Measurements from ENCODE around the gene NFYC. TPM values are rescaled to one million over a fixed set of nuclear protein-coding genes. Genes with fewer than 3 reads are reported as not detected.

The NFYC gene
- total and polyA plus RNA-seq, 7 donors, result 45.8 to 69.0 (median 58.6) TPM

- Histone ChIP-seq H3K9me3 (no peaks in the 10 kb centered on the region), H3K4me3 (no peak overlapping the region), H3K4me1 (no peaks in the 10 kb centered on the region), H3K27me3 (ENCODE audit: insufficient read depth in 3 of 3, low read length in 2 of 3) (no peaks in the 10 kb centered on the region), H3K36me3 (ENCODE audit: insufficient read depth in 1 of 2, low read depth in 1 of 2) (no peaks in the 10 kb centered on the region), H3K27ac (no peak overlapping the region)
- DNase-seq (peak in 1 of 2 donors; percentile 28), ATAC-seq (no peak)
- TF ChIP-seq CTCF (IDR thresholded peaks at IDR 0.05), result no peak
- intact Hi-C loops (cut with DNase I), result no loop called here
- WGBS, 3 donors, result 91 to 94% (median 94%) methylated on average over 17 of the region's 17 CpGs
Measured at GRCh38 chr1:40788561-40789341, 97.2 kb downstream of the NFYC start.

GRCh38 chr1:40789342-40789598 lies 97.8 kb downstream of the NFYC start:
- ATAC-seq, result no peak
- no peak for TF ChIP-seq CTCF (IDR thresholded peaks at IDR 0.05)
- Histone ChIP-seq H3K36me3 (ENCODE audit: insufficient read depth in 1 of 2, low read depth in 1 of 2) (no peaks in the 10 kb centered on the region), H3K27ac (no peak overlapping the region), H3K4me3 (no peak overlapping the region), H3K4me1 (peaks cover 2% of the 10 kb centered on the region), H3K27me3 (ENCODE audit: insufficient read depth in 3 of 3, low read length in 2 of 3) (no peaks in the 10 kb centered on the region), H3K9me3 (no peaks in the 10 kb centered on the region)
- intact Hi-C loops (cut with DNase I), result no loop called here
- WGBS, 3 donors, result 84 to 92% (median 89%) methylated on average over 2 of the region's 2 CpGs
- DNase-seq, result no peak

- H3K27ac ChIP-seq, result no peak overlapping the region
- intact Hi-C loops (cut with DNase I), result no loop called here
- H3K4me3 ChIP-seq, result no peak overlapping the region
- ATAC-seq (no peak), DNase-seq (no peak)
- 92 to 93% (median 92%) methylated on average over 13 of the region's 13 CpGs for WGBS, 3 donors
- TF ChIP-seq CTCF (IDR thresholded peaks at IDR 0.05), result no peak
- no peaks in the 10 kb centered on the region for H3K27me3 ChIP-seq (ENCODE audit: insufficient read depth in 3 of 3, low read length in 2 of 3)
- no peaks in the 10 kb centered on the region for H3K36me3 ChIP-seq (ENCODE audit: insufficient read depth in 1 of 2, low read depth in 1 of 2)
- no peaks in the 10 kb centered on the region for H3K9me3 ChIP-seq
- H3K4me1 ChIP-seq, result peaks cover 6% of the 10 kb centered on the region
Measured at GRCh38 chr1:40789661-40790430, 98.3 kb downstream of the NFYC start.

GRCh38 chr1:40792036-40792435 lies 100.5 kb downstream of the NFYC start:
- peaks cover 26% of the 10 kb centered on the region for H3K4me1 ChIP-seq
- DNase-seq, result no peak
- no peaks in the 10 kb centered on the region for H3K27me3 ChIP-seq (ENCODE audit: insufficient read depth in 3 of 3, low read length in 2 of 3)
- H3K27ac ChIP-seq, result no peak overlapping the region
- ATAC-seq, result no peak
- TF ChIP-seq CTCF (IDR thresholded peaks at IDR 0.05), result no peak
- H3K9me3 ChIP-seq, result no peaks in the 10 kb centered on the region
- WGBS, 3 donors, result 52 to 62% (median 59%) methylated on average over 7 of the region's 7 CpGs
- H3K36me3 ChIP-seq (ENCODE audit: insufficient read depth in 1 of 2, low read depth in 1 of 2), result no peaks in the 10 kb centered on the region
- intact Hi-C loops (cut with DNase I), result no loop called here
- H3K4me3 ChIP-seq, result no peak overlapping the region

Data from psoas muscle (tissue), 8 donors.